Measurements from ENCODE around the gene MPDZ. TPM values are rescaled to one million over a fixed set of nuclear protein-coding genes. Genes with fewer than 3 reads are reported as not detected.

MPDZ gene
- total RNA-seq, 1 donor from 2014 or later, result not detected

DNA sequence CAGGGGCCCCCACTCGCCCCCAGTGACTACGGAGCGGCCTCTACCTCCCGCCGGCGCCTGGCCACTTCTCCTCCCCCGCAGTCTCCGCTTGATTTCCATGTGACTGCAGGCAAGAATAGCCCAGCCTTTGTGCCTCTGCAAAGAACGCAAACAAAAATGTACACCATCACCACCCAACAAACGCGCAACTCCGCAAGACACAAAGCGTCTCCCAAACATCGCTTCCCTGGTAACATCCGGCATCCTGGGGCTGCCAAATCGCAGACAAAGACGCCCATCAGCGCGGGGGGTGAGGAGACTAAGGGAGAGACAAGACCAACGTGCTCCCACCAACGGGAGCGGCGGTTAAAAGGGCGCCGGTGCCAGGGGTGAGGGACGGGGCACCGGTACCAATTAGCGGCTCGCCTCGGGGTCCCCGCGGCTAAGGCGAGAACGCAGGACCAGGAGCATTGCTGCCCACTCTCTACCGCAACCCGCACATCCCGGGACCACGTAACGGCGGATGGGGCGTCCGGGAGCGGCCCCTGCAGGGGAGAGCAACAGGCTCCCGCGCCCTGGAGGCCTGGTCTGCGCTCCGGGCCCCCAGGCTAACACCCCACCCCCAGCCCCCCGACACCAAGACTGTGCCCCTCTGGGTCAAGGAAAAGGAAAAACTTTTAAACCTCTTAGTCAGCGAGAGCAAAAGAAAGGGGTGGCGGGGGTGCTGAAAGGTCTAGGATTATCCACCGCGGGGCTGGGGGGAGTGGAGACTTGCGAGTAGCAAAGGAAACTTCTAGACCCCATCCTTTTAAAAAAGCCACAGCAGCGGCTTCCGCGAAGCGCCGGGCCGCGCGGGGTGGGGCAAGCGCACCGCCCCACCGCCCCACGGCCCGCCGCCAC is 885 bp downstream of the MPDZ start:
- Mint-ChIP-seq H3K27me3 (ENCODE audit: low read depth) (peaks cover 10% of the 10 kb centered on the region), H3K9me3 (no peaks in the 10 kb centered on the region), H3K27ac (no peak overlapping the region), H3K4me1 (ENCODE audit: low read depth) (no peaks in the 10 kb centered on the region), H3K36me3 (ENCODE audit: low read depth) (no peaks in the 10 kb centered on the region), H3K4me3 (ENCODE audit: low read depth) (no peak overlapping the region)
- no peak for DNase-seq (ENCODE audit: low spot score)
- intact Hi-C loops (cut with micrococcal nuclease), result no loop called here

- intact Hi-C loops (cut with micrococcal nuclease), result no loop called here
- H3K4me3 Mint-ChIP-seq (ENCODE audit: low read depth), result no peak overlapping the region
- no peak for DNase-seq (ENCODE audit: low spot score)
- no peaks in the 10 kb centered on the region for H3K36me3 Mint-ChIP-seq (ENCODE audit: low read depth)
- H3K27ac Mint-ChIP-seq, result no peak overlapping the region
- H3K9me3 Mint-ChIP-seq, result no peaks in the 10 kb centered on the region
- H3K27me3 Mint-ChIP-seq (ENCODE audit: low read depth), result peaks cover 10% of the 10 kb centered on the region
- H3K4me1 Mint-ChIP-seq (ENCODE audit: low read depth), result no peaks in the 10 kb centered on the region
Measured at GRCh38 chr9:13278023-13278367, 1.5 kb downstream of the MPDZ start.

DNA sequence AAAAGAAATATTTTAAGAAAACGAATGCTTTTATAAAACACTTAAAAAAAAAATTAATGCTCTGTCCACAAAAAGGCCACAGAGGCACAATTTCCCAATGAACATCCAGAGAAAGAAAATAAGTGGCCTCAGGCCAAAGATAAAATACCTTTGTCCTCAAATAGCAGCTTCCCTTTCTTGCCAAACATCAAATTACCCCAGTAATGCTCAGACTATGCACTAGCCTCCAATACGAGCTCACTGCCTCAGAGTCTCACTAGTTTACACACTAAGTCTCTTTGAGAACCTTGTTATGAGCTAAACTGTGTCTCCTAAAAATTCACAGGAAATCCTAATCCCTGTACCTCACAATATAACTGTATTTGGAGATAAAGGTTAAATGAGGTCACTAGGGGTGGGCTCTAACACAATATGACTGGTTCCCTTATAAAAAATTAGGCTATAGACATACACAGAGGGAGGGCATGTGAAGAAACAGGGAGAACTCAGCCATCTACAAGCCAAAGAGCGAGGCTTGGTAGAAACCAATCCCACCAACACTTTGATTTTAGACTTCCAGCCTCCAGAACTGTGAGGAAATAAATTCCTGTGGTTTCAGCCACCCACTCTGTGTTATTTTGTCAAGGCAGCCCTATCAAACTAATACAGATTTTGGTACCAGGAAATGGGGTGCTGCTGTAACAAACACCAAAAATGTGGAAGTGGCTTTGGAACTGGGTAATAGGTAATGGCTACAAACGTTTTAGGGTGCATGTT is 4.4 kb downstream of the MPDZ start:
- H3K27ac Mint-ChIP-seq, result no peak overlapping the region
- intact Hi-C loops (cut with micrococcal nuclease), result no loop called here
- no peaks in the 10 kb centered on the region for H3K4me1 Mint-ChIP-seq (ENCODE audit: low read depth)
- H3K36me3 Mint-ChIP-seq (ENCODE audit: low read depth), result no peaks in the 10 kb centered on the region
- DNase-seq (ENCODE audit: low spot score), result no peak
- no peaks in the 10 kb centered on the region for H3K9me3 Mint-ChIP-seq
- no peak overlapping the region for H3K4me3 Mint-ChIP-seq (ENCODE audit: low read depth)
- H3K27me3 Mint-ChIP-seq (ENCODE audit: low read depth), result peaks cover 3% of the 10 kb centered on the region

DNA sequence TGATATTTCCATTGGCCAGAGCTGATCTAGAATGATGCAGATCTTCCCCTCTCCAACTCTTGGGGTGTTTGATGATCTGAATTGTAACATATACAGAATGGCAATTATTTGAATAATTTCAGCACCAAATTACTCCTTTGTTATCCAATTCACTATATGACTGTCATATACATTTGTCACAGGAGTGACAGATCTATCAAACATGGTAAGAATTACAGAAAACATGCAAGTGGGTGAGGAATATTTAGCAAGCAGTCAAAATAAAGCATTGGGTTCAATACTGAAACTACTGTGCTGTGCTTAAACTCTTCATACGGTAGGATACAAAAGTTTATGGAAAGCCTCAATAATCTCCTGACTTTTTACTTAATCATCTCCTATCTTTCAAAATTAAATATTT is 8.8 kb downstream of the MPDZ start:
- H3K27me3 Mint-ChIP-seq (ENCODE audit: low read depth), result no peaks in the 10 kb centered on the region
- H3K36me3 Mint-ChIP-seq (ENCODE audit: low read depth), result no peaks in the 10 kb centered on the region
- no peaks in the 10 kb centered on the region for H3K4me1 Mint-ChIP-seq (ENCODE audit: low read depth)
- intact Hi-C loops (cut with micrococcal nuclease), result no loop called here
- no peak overlapping the region for H3K27ac Mint-ChIP-seq
- no peak for DNase-seq (ENCODE audit: low spot score)
- H3K9me3 Mint-ChIP-seq, result no peaks in the 10 kb centered on the region
- H3K4me3 Mint-ChIP-seq (ENCODE audit: low read depth), result no peak overlapping the region

- Mint-ChIP-seq H3K9me3 (no peaks in the 10 kb centered on the region), H3K27me3 (ENCODE audit: low read depth) (no peaks in the 10 kb centered on the region), H3K4me3 (ENCODE audit: low read depth) (no peak overlapping the region), H3K4me1 (ENCODE audit: low read depth) (no peaks in the 10 kb centered on the region), H3K27ac (no peak overlapping the region), H3K36me3 (ENCODE audit: low read depth) (no peaks in the 10 kb centered on the region)
- DNase-seq (ENCODE audit: low spot score), result no peak
- intact Hi-C loops (cut with micrococcal nuclease), result no loop called here
Measured at GRCh38 chr9:13269589-13270452, 9.7 kb downstream of the MPDZ start.

DNA sequence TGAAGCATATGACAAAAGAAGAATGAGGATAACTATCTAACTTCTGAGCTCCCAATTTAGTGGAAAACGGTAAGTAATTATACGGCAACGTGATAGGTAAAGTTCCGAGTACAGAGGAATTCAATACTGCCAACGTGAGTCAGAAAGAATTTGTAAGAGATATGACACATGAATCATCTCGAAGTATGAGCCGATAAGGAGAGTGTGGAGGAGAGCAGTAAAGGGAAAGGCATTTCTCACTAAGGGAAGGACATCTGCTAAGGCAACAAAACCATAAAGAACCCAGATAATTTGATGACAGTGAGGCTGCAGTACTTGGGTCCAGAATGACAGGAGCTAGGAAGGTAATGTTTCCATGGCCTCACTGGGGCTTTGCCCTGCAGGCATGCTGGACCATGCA is 11.0 kb downstream of the MPDZ start:
- DNase-seq (ENCODE audit: low spot score), result no peak
- Mint-ChIP-seq H3K4me3 (ENCODE audit: low read depth) (no peak overlapping the region), H3K4me1 (ENCODE audit: low read depth) (no peaks in the 10 kb centered on the region), H3K9me3 (no peaks in the 10 kb centered on the region), H3K27me3 (ENCODE audit: low read depth) (no peaks in the 10 kb centered on the region), H3K27ac (no peak overlapping the region), H3K36me3 (ENCODE audit: low read depth) (no peaks in the 10 kb centered on the region)
- intact Hi-C loops (cut with micrococcal nuclease), result no loop called here

DNA sequence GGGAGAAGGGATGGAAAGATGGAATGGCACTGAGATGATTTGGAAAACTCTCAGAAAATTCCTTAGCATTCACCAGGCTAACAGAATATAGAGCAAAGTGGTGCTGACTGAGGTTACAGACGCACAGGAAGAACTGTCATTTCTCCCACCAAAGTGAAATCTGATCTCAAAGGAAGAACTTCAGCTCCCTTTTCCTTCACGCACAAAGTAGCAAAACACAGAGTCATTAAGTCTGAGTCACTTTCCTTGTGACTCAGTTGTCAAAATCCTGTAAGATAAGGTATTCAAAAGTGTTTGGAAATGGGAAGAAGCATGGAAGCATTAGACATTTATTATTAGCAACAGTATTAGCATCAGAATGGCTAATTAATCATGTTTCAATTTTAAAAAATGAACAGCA is 11.7 kb downstream of the MPDZ start:
- DNase-seq (ENCODE audit: low spot score), result no peak
- Mint-ChIP-seq H3K27me3 (ENCODE audit: low read depth) (no peaks in the 10 kb centered on the region), H3K9me3 (no peaks in the 10 kb centered on the region), H3K4me3 (ENCODE audit: low read depth) (no peak overlapping the region), H3K27ac (no peak overlapping the region), H3K4me1 (ENCODE audit: low read depth) (no peaks in the 10 kb centered on the region), H3K36me3 (ENCODE audit: low read depth) (no peaks in the 10 kb centered on the region)
- intact Hi-C loops (cut with micrococcal nuclease), result no loop called here

- no peaks in the 10 kb centered on the region for H3K4me1 Mint-ChIP-seq (ENCODE audit: low read depth)
- H3K9me3 Mint-ChIP-seq, result no peaks in the 10 kb centered on the region
- no peaks in the 10 kb centered on the region for H3K36me3 Mint-ChIP-seq (ENCODE audit: low read depth)
- H3K27me3 Mint-ChIP-seq (ENCODE audit: low read depth), result no peaks in the 10 kb centered on the region
- intact Hi-C loops (cut with micrococcal nuclease), result no loop called here
- no peak for DNase-seq (ENCODE audit: low spot score)
- no peak overlapping the region for H3K27ac Mint-ChIP-seq
- no peak overlapping the region for H3K4me3 Mint-ChIP-seq (ENCODE audit: low read depth)
Measured at GRCh38 chr9:13266167-13266566, 13.3 kb downstream of the MPDZ start.

- H3K4me3 Mint-ChIP-seq (ENCODE audit: low read depth), result no peak overlapping the region
- H3K36me3 Mint-ChIP-seq (ENCODE audit: low read depth), result no peaks in the 10 kb centered on the region
- DNase-seq (ENCODE audit: low spot score), result no peak
- no peak overlapping the region for H3K27ac Mint-ChIP-seq
- no peaks in the 10 kb centered on the region for H3K4me1 Mint-ChIP-seq (ENCODE audit: low read depth)
- intact Hi-C loops (cut with micrococcal nuclease), result no loop called here
- no peaks in the 10 kb centered on the region for H3K9me3 Mint-ChIP-seq
- H3K27me3 Mint-ChIP-seq (ENCODE audit: low read depth), result no peaks in the 10 kb centered on the region
Measured at GRCh38 chr9:13264788-13265187, 14.7 kb downstream of the MPDZ start.

- Mint-ChIP-seq H3K4me1 (ENCODE audit: low read depth) (no peaks in the 10 kb centered on the region), H3K27me3 (ENCODE audit: low read depth) (no peaks in the 10 kb centered on the region), H3K4me3 (ENCODE audit: low read depth) (no peak overlapping the region), H3K36me3 (ENCODE audit: low read depth) (no peaks in the 10 kb centered on the region), H3K9me3 (no peaks in the 10 kb centered on the region), H3K27ac (no peak overlapping the region)
- DNase-seq (ENCODE audit: low spot score), result no peak
- intact Hi-C loops (cut with micrococcal nuclease), result no loop called here
Measured at GRCh38 chr9:13263511-13263910, 16.0 kb downstream of the MPDZ start.

DNA sequence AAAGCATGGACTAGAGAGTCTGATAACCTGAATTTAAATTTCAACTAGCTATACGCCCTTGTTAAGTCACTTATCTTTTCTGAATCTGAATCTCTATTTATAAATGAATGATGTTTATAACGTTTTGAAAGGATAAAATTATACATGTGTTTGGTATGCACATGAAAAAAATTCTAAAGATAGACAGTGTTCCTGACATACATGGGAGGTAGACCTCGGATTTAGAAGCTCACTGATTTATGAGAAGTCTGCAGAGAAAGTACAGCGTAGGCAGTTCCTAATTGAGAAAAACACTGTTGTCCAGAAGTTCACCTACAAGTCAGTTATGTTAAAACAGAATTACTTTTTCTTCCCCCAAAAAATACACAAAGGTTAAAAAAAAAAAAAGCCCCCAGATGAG is 26.6 kb downstream of the MPDZ start:
- H3K9me3 Mint-ChIP-seq, result peaks cover 10% of the 10 kb centered on the region
- intact Hi-C loops (cut with micrococcal nuclease), result no loop called here
- H3K27ac Mint-ChIP-seq, result no peak overlapping the region
- H3K27me3 Mint-ChIP-seq (ENCODE audit: low read depth), result no peaks in the 10 kb centered on the region
- DNase-seq (ENCODE audit: low spot score), result no peak
- H3K36me3 Mint-ChIP-seq (ENCODE audit: low read depth), result no peaks in the 10 kb centered on the region
- H3K4me3 Mint-ChIP-seq (ENCODE audit: low read depth), result no peak overlapping the region
- H3K4me1 Mint-ChIP-seq (ENCODE audit: low read depth), result no peaks in the 10 kb centered on the region

- Mint-ChIP-seq H3K9me3 (peaks cover 4% of the 10 kb centered on the region), H3K27me3 (ENCODE audit: low read depth) (no peaks in the 10 kb centered on the region), H3K27ac (no peak overlapping the region), H3K4me3 (ENCODE audit: low read depth) (no peak overlapping the region), H3K4me1 (ENCODE audit: low read depth) (no peaks in the 10 kb centered on the region), H3K36me3 (ENCODE audit: low read depth) (no peaks in the 10 kb centered on the region)
- intact Hi-C loops (cut with micrococcal nuclease), result no loop called here
- DNase-seq (ENCODE audit: low spot score), result no peak
Measured at GRCh38 chr9:13244181-13244580, 35.3 kb downstream of the MPDZ start.

- intact Hi-C loops (cut with micrococcal nuclease), result no loop called here
- Mint-ChIP-seq H3K4me3 (ENCODE audit: low read depth) (no peak overlapping the region), H3K9me3 (peaks cover 7% of the 10 kb centered on the region), H3K27me3 (ENCODE audit: low read depth) (no peaks in the 10 kb centered on the region), H3K4me1 (ENCODE audit: low read depth) (no peaks in the 10 kb centered on the region), H3K36me3 (ENCODE audit: low read depth) (no peaks in the 10 kb centered on the region), H3K27ac (no peak overlapping the region)
- no peak for DNase-seq (ENCODE audit: low spot score)
Measured at GRCh38 chr9:13241283-13241682, 38.2 kb downstream of the MPDZ start.

Data from activated T-helper 2 cell treated with anti-CD3 and anti-CD28 coated beads, Interferon-gamma antibody, Interleukin-2, Interleukin-4, amounts not matched to agents 10 μg/mL and 5 μg/mL and 100 μg/mL, durations not matched to agents 14 hours and 24 hours and 36 hours (primary cell).